GM12875 (cell line): Measurements from ENCODE around the gene SLC25A36.
"Not testable (repeated sequence)": the region's sequence is repeated elsewhere in the genome, so short reads cannot be mapped to it uniquely, and the experiment has no call there.

ENCODE experiments used
- H3K4me3 ChIP-seq: one replicate; pipeline ENCODE4 v1.5.1; 2011; ENCODE audit warnings: low read depth, low read length, control low read depth
- TF ChIP-seq, protein P1 (sequence below): IDR thresholded peaks from 2 replicates; pipeline ENCODE4 v1.5.1; 2011; ENCODE audit warnings: low read depth, mild to moderate bottlenecking, control low read depth, inconsistent platforms, low read length, moderate library complexity, borderline replicate concordance; ENCODE audit not compliant: insufficient read depth

The SLC25A36 gene

DNA sequence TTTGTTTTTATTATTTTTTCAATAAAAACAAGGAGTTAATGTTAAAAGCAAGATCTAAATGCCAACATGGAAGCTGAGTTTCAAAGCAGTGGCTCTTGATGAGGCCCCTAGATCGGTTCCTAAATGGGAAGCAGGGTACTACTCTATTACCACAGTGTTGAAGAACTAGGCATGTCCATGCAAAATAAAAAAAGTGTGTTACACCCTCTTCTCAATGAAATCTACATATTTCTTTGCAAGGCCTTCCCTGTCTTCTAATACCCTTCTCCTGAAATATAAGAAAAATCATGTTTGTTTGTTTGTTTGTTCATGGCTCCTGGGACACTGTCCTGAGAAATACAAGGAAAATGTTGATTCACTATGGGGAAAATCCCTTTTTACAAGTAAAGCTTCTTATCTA lies 12.2 kb upstream of the SLC25A36 start:
- H3K4me3 ChIP-seq = no peak overlapping the region

DNA sequence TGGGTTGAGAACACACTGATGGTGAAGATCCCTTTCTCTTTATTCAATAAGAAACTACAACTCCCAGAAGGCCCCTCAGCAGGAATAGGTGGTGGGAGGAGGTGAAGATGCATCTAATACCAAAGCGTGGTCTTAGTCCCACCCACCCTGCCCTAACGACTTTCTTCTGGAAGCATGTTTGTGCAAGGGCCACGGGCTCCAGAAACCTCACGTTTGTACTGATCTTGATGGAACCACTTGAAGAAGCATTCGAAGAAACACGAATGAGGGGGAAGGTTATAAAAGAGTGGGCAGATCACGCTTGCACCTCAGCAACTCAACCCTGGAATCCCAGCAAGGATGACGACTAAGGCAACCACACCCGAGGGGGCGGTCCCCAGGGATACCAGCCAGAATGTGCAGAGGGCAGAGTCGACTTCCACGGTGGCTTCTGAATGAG lies 10.6 kb upstream of the SLC25A36 start:
- TF ChIP-seq, protein P1, sequence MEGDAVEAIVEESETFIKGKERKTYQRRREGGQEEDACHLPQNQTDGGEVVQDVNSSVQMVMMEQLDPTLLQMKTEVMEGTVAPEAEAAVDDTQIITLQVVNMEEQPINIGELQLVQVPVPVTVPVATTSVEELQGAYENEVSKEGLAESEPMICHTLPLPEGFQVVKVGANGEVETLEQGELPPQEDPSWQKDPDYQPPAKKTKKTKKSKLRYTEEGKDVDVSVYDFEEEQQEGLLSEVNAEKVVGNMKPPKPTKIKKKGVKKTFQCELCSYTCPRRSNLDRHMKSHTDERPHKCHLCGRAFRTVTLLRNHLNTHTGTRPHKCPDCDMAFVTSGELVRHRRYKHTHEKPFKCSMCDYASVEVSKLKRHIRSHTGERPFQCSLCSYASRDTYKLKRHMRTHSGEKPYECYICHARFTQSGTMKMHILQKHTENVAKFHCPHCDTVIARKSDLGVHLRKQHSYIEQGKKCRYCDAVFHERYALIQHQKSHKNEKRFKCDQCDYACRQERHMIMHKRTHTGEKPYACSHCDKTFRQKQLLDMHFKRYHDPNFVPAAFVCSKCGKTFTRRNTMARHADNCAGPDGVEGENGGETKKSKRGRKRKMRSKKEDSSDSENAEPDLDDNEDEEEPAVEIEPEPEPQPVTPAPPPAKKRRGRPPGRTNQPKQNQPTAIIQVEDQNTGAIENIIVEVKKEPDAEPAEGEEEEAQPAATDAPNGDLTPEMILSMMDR = no peak
- H3K4me3 ChIP-seq = no peak overlapping the region

More for the DNA sequence above, 12.2 kb upstream of the SLC25A36 start:
- TF ChIP-seq, protein P1 = no peak

DNA sequence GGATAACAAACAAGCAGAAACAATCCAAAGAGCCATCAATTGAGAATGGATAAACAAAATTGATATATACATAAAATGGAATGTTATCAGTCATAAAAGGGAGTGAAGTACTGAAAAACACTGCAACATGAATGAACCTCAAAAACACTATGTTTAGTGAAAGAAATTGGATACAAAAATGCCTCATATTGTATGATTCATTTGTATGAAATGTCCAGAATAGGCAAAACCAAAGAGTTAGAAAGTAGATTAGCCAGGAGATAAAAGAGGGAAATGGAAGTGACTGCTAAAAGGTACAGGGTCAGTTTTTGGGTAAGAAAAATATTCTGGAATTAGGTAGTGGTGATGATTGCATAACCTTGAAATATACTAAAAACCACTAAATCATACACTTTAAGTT lies 9.8 kb upstream of the SLC25A36 start:
- TF ChIP-seq, protein P1 = no peak

DNA sequence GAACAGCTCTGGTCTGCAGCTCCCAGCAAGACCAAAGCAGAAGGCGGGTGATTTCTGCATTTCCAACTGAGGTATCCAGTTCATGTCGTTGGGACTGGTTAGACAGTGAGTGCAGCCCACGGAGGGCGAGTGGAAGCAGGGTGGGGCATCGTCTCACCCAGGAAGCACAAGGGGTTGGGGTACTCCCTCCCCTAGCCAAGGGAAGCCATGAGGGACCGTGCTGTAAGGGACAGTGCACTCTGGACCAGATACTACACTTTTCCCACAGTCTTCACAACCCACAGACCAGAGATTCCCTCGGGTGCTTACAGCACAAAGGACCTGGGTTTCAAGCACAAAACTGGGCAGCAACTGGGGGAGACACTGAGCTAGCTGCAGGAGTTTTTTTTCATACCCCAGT lies 8.5 kb upstream of the SLC25A36 start:
- TF ChIP-seq, protein P1 = no peak
- no peak overlapping the region for H3K4me3 ChIP-seq

More for the DNA sequence above, 9.8 kb upstream of the SLC25A36 start:
- no peak overlapping the region for H3K4me3 ChIP-seq

DNA sequence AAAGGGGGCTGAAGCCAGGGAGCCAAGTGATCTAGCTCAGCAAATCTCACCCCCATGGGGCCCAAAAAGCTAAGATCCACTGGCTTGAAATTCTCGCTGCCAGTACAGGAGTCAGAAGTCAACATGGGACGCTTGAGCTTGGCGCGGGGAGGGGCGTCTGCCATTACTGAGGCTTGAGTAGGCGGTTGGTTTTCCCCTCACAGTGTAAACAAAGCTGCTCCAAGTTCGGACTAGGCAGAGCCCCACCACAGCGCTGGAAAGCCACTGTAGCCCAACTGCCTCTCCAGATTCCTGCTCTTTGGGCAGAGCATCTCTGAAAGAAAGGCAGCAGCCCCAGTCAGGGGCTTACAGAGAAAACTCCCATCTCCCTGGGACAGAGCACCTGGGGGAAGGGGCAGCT lies 8.1 kb upstream of the SLC25A36 start:
- TF ChIP-seq, protein P1 = no peak

DNA sequence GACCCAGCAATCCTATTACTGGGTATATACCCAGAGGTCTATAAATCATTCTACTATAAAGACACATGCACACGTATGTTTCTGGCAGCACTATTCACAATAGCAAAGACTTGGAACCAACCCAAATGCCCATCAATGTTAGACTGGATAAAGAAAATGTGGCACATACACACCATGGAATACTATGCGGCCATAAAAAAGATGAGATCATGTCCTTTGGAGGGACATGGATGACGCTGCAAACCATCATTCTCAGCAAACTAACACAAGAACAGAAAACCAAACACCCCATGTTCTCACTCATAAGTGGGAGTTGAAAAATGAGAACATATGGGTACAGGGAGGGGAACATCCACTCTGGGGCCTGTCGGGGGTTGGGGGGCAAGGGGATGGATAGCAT lies 2.3 kb upstream of the SLC25A36 start:
- not testable (repeated sequence) for H3K4me3 ChIP-seq

More for the DNA sequence above, 8.1 kb upstream of the SLC25A36 start:
- H3K4me3 ChIP-seq = no peak overlapping the region

DNA sequence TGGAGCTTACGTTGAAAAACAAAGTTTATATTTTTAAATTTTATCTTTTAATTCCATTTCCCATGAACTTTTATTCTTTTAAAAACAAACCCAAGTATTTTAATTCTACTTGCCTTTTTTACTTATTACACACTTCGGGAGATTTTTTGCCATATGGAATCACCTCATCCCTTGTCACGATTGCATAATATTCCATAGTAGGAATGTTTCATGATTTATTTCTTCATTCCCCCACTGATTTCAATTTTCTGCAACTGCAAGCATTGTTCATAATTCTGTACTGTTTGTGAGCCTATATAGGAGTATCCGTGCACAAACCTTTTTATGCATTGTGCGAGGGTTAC lies 574 bp upstream of the SLC25A36 start:
- H3K4me3 ChIP-seq = peak overlapping the region; percentile 97

More for the DNA sequence above, 574 bp upstream of the SLC25A36 start:
- TF ChIP-seq, protein P1 = no peak
